ENCODE results near the gene PDE3B. TPM values are rescaled to one million over a fixed set of nuclear protein-coding genes. Genes with fewer than 3 reads are reported as not detected.
A peak's percentile ranks its signal among the peaks of the same experiment; 100 is the strongest.

Gene PDE3B
- total RNA-seq, 1 experiment from 2014 or later = 6.7 TPM

DNA sequence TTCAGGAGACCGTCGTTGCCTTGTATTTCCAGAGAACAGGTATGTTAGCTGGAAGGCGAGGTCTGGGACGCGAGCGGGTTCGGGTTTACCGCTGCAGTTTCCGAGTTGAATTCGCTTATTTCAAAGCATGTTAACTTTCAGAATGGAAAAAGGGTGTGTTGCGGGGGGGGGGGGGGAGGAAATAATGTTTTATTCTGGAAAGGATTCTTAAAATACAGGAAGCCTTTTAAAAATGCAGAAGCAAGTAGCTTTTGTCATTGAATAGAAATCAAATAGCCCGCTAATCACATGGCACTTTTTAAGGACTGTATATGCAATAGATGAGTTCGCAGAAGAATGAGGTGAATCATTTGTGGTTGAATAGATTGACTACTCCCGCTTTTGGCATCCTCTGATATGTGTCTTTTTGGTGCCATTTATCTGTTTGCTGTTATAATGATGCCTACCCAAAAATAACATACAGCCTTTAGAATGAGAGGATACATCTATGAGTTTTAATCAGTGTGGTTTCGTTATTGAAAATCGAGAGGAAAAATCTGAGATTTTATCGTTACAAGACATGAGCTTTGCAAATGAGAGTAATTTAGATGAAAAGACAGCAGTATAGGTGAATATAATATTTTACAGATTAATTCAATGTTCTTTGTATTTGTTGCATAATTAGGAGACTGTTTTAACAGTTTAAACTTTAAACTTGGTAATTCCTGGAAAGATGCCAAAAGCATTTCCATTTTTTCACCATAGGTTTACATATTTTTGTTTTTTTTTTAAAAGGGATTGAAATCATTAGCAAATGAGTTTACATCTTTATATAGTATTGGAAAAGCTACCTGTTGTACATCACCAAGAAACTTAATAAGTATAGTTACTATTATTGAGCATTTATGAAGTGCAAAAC lies 1.7 kb downstream of the PDE3B start:
- no peak overlapping the region for H3K27ac ChIP-seq (ENCODE audit: low read depth, low read length)
- TF ChIP-seq ZFX (IDR thresholded peaks at IDR 0.05) = no peak
- no peak for TF ChIP-seq ELF1 (IDR thresholded peaks at IDR 0.05; ENCODE audit: borderline replicate concordance, low read depth)
- no peak for TF ChIP-seq FOSL1 (IDR thresholded peaks at IDR 0.05; ENCODE audit: low read depth)
- no peak; the same call in 1 of the 2 replicates for TF ChIP-seq MAX (IDR thresholded peaks at IDR 0.05)
- no peak; the same call in 1 of the 2 replicates for TF ChIP-seq EZH2 (IDR thresholded peaks at IDR 0.05)
- TF ChIP-seq SRF (IDR thresholded peaks at IDR 0.05; ENCODE audit: low read depth) = no peak
- TF ChIP-seq ZBTB33 (IDR thresholded peaks at IDR 0.05; ENCODE audit: extremely low read depth, insufficient replicate concordance, low read length) = no peak
- TF ChIP-seq YY1 (IDR thresholded peaks at IDR 0.05; ENCODE audit: extremely low read depth, insufficient replicate concordance, low read depth, low read length) = no peak
- no peak for TF ChIP-seq CBX3 (IDR thresholded peaks at IDR 0.05; ENCODE audit: low read depth)
- no peak for TF ChIP-seq POLR2A (IDR thresholded peaks at IDR 0.05; ENCODE audit: borderline replicate concordance, extremely low read depth, insufficient read depth, insufficient read length)
- H3K4me1 ChIP-seq (ENCODE audit: control insufficient read depth in 1 of 2, insufficient read depth in 2 of 2, low read length in 2 of 2) = peaks cover 7 to 28% of the 10 kb centered on the region in 2 experiments; a peak in 3 of 4 replicates
- H3K79me2 ChIP-seq (ENCODE audit: insufficient read depth, low read length) = peaks cover 16% of the 10 kb centered on the region
- ChIA-PET RAD21 (ENCODE audit: low non-redundant PET in 1 of 2, low total read pairs in 2 of 2, uncharacterized antibody in 2 of 2, unreplicated experiment in 2 of 2) (no interaction called here), POLR2A (no interaction called here), CTCF (no interaction called here)
- peak overlapping the region; percentile 98 for H3K4me2 ChIP-seq (ENCODE audit: low read length)
- H3K36me3 ChIP-seq (ENCODE audit: control insufficient read depth in 1 of 2, insufficient read depth in 2 of 2, low read length in 2 of 2) = no peaks in the 10 kb centered on the region
- H3K9me3 ChIP-seq (ENCODE audit: control insufficient read depth in 1 of 2, insufficient read depth in 1 of 2, low read depth in 1 of 2, low read length in 2 of 2) = no peaks in the 10 kb centered on the region
- ATAC-seq (no peak), DNase-seq (ENCODE audit: low read depth, low spot score) (peak; percentile 10)
- H3K9me2 ChIP-seq (ENCODE audit: insufficient read depth) = no peaks in the 10 kb centered on the region
- TSS peak; percentile 68 for BruUV-seq (replicated peaks)
- peak overlapping the region; percentile 71 to 81 for H3K4me3 ChIP-seq (replicated peaks in 1 of 2; ENCODE audit: low read depth in 1 of 2, low read length in 2 of 2)
- H4K20me1 ChIP-seq (ENCODE audit: insufficient read depth) = no peaks in the 10 kb centered on the region
- intact Hi-C loops (cut with micrococcal nuclease) = loop anchor here (10.0 kb wide), 1 partner anchor 250 kb away; the partner anchor contains the start of gene CYP2R1
- peak overlapping the region; percentile 75 for H3K9ac ChIP-seq (ENCODE audit: low read length)
- H3K27me3 ChIP-seq (ENCODE audit: insufficient read depth, low read length) = peaks cover 9% of the 10 kb centered on the region; the same call in 1 of the 2 replicates
- no peak overlapping the region for H2AFZ ChIP-seq (ENCODE audit: low read depth, low read length, poor library complexity, severe bottlenecking)
